Neuronal stem cell (in vitro differentiated cells): ENCODE measurements around the gene MASP1.

ENCODE experiments used
- DNase-seq: peaks from one replicate; pipeline ENCODE4 v3.0.0-alpha.2; 2013; ENCODE audit warnings: low spot score
- H2AFZ ChIP-seq: one replicate; pipeline ENCODE4 v1.6.1; 2013; ENCODE audit warnings: mild to moderate bottlenecking, low read length, inconsistent platforms
- H2AK5ac ChIP-seq: 2 replicates; pipeline ENCODE4 v1.6.1; 2013; ENCODE audit warnings: low read depth, mild to moderate bottlenecking, inconsistent platforms, low read length, moderate library complexity, mixed read lengths
- H2BK120ac ChIP-seq: 2 replicates; pipeline ENCODE4 v1.6.1; 2013; ENCODE audit warnings: low read depth, mild to moderate bottlenecking, inconsistent platforms, low read length, moderate library complexity, mixed read lengths
- H2BK12ac ChIP-seq: one replicate; pipeline ENCODE4 v1.6.1; 2013; ENCODE audit warnings: low read length, inconsistent platforms
- H2BK15ac ChIP-seq: 2 replicates; pipeline ENCODE4 v1.6.1; 2013; ENCODE audit warnings: mild to moderate bottlenecking, low read length, inconsistent platforms, mixed read lengths
- H2BK5ac ChIP-seq: one replicate; pipeline ENCODE4 v1.6.1; 2013; ENCODE audit warnings: inconsistent platforms, mild to moderate bottlenecking, low read length, moderate library complexity
- H3K14ac ChIP-seq: one replicate; pipeline ENCODE4 v1.6.1; 2013; ENCODE audit warnings: low read length, inconsistent platforms
- H3K18ac ChIP-seq: 2 replicates; pipeline ENCODE4 v1.6.1; 2013; ENCODE audit warnings: low read length, inconsistent platforms
- H3K23ac ChIP-seq: 2 replicates; pipeline ENCODE4 v1.6.1; 2013; ENCODE audit warnings: low read depth, mild to moderate bottlenecking, mixed read lengths, low read length, inconsistent platforms; ENCODE audit not compliant: poor library complexity
- H3K27ac ChIP-seq: replicated peaks from 3 replicates; pipeline ENCODE4 v1.5.1; 2013; ENCODE audit warnings: low read length, inconsistent platforms
- H3K27me3 ChIP-seq, 3 experiments: 2 replicates each; pipeline ENCODE4 v1.6.1; 2013; ENCODE audit warnings: low read length in 3 of 3, mild to moderate bottlenecking in 2 of 3, inconsistent platforms in 1 of 3, low read depth in 1 of 3, mixed read lengths in 1 of 3, moderate library complexity in 1 of 3; ENCODE audit not compliant: control insufficient read depth in 3 of 3, insufficient read depth in 3 of 3
- H3K36me3 ChIP-seq, 2 donors: replicated peaks in 1 of 2; 2 replicates each; pipeline ENCODE4 v1.6.1; 2013; ENCODE audit warnings: low read length in 2 of 2; ENCODE audit not compliant: control insufficient read depth in 2 of 2, insufficient read depth in 2 of 2
- H3K4ac ChIP-seq: 2 replicates; pipeline ENCODE4 v1.6.1; 2013; ENCODE audit warnings: inconsistent platforms, mild to moderate bottlenecking, low read length, moderate library complexity
- H3K4me1 ChIP-seq, 2 donors: 1 replicate in 1 of 2; 2 replicates in 1 of 2; pipeline ENCODE4 v1.6.1; 2013; ENCODE audit warnings: low read length in 2 of 2, low read depth in 1 of 2; ENCODE audit not compliant: control insufficient read depth in 2 of 2, insufficient read depth in 1 of 2
- H3K4me2 ChIP-seq: one replicate; pipeline ENCODE4 v1.6.1; 2013; ENCODE audit warnings: mild to moderate bottlenecking, low read length, inconsistent platforms; ENCODE audit not compliant: insufficient read depth, poor library complexity, severe bottlenecking
- H3K4me3 ChIP-seq, 2 donors: 2 replicates each; pipeline ENCODE4 v1.5.1; 2013; ENCODE audit warnings: low read length in 2 of 2, mild to moderate bottlenecking in 2 of 2, inconsistent platforms in 1 of 2, moderate library complexity in 1 of 2
- H3K79me1 ChIP-seq: one replicate; pipeline ENCODE4 v1.6.1; 2013; ENCODE audit warnings: low read depth, mild to moderate bottlenecking, inconsistent platforms, low read length, moderate library complexity
- H3K9ac ChIP-seq: one replicate; pipeline ENCODE4 v1.6.1; 2013; ENCODE audit warnings: mild to moderate bottlenecking, low read depth, low read length, inconsistent platforms; ENCODE audit not compliant: poor library complexity
- H3K9me3 ChIP-seq, 2 donors: replicated peaks in 1 of 2; 2 replicates each; pipeline versions ENCODE3 to v1.6.1; 2013; ENCODE audit warnings: low read length in 2 of 2, mild to moderate bottlenecking in 2 of 2, inconsistent platforms in 1 of 2, low read depth in 1 of 2, mixed read lengths in 1 of 2, moderate library complexity in 1 of 2; ENCODE audit not compliant: control insufficient read depth in 2 of 2, insufficient read depth in 1 of 2
- H4K8ac ChIP-seq: one replicate; pipeline ENCODE4 v1.6.1; 2013; ENCODE audit warnings: low read depth, mild to moderate bottlenecking, inconsistent platforms, low read length, moderate library complexity
- H4K91ac ChIP-seq: one replicate; pipeline ENCODE4 v1.6.1; 2013; ENCODE audit warnings: low read length, low read depth, mild to moderate bottlenecking, inconsistent platforms; ENCODE audit not compliant: poor library complexity
- WGBS, 2 donors: extraction: QIAGEN DNeasy Blood & Tissue Kit; methylation state at CpG; one replicate each; pipeline ENCODE4 v1.1.7; 2013; ENCODE audit warnings: missing lambda C conversion rate in 2 of 2, mixed read lengths in 1 of 2; ENCODE audit not compliant: insufficient read length in 2 of 2, insufficient replicate concordance in 1 of 2; ENCODE audit errors: extremely low coverage in 2 of 2; 5-methylcytosine and 5-hydroxymethylcytosine counted together

The MASP1 gene

GRCh38 chr3:187315872-187316271 is 24.3 kb upstream of the MASP1 start:
- no peak overlapping the region for H3K14ac ChIP-seq
- no peak overlapping the region for H4K91ac ChIP-seq
- no peak overlapping the region for H2BK15ac ChIP-seq
- no peak for DNase-seq
- H3K27ac ChIP-seq, result no peak overlapping the region
- H3K9ac ChIP-seq, result no peak overlapping the region
- no peak overlapping the region for H3K4me2 ChIP-seq
- no peak overlapping the region for H3K4me3 ChIP-seq
- H4K8ac ChIP-seq, result no peak overlapping the region
- H3K27me3 ChIP-seq, result no peaks in the 10 kb centered on the region
- no peak overlapping the region for H2AFZ ChIP-seq
- no peak overlapping the region for H2BK120ac ChIP-seq
- no peaks in the 10 kb centered on the region for H3K4me1 ChIP-seq
- H3K79me1 ChIP-seq, result no peaks in the 10 kb centered on the region
- H2BK12ac ChIP-seq, result no peak overlapping the region
- H3K18ac ChIP-seq, result no peak overlapping the region
- no peak overlapping the region for H3K4ac ChIP-seq
- no peak overlapping the region for H2AK5ac ChIP-seq
- no peaks in the 10 kb centered on the region for H3K36me3 ChIP-seq
- H2BK5ac ChIP-seq, result no peak overlapping the region
- H3K23ac ChIP-seq, result no peak overlapping the region
- no peaks in the 10 kb centered on the region for H3K9me3 ChIP-seq
- WGBS, 2 donors, result no CpG with 5 or more reads among the region's 5 CpGs

GRCh38 chr3:187314176-187314575 is 22.6 kb upstream of the MASP1 start:
- Histone ChIP-seq H3K27me3 (no peaks in the 10 kb centered on the region), H3K4me2 (no peak overlapping the region), H2BK120ac (no peak overlapping the region), H3K4me3 (no peak overlapping the region), H3K14ac (no peak overlapping the region), H3K4ac (no peak overlapping the region), H3K36me3 (no peaks in the 10 kb centered on the region), H2BK5ac (no peak overlapping the region), H3K23ac (no peak overlapping the region), H3K18ac (no peak overlapping the region), H3K9ac (no peak overlapping the region), H4K91ac (no peak overlapping the region), H2BK15ac (no peak overlapping the region), H3K9me3 (no peaks in the 10 kb centered on the region), H2AK5ac (no peak overlapping the region), H3K79me1 (no peaks in the 10 kb centered on the region), H4K8ac (no peak overlapping the region), H2BK12ac (no peak overlapping the region), H3K27ac (no peak overlapping the region), H3K4me1 (no peaks in the 10 kb centered on the region), H2AFZ (no peak overlapping the region)
- DNase-seq, result no peak
- no CpG with 5 or more reads among the region's 5 CpGs for WGBS, 2 donors

- no peak overlapping the region for H3K27ac ChIP-seq
- no peak overlapping the region for H2AK5ac ChIP-seq
- no peak overlapping the region for H3K18ac ChIP-seq
- H3K23ac ChIP-seq, result no peak overlapping the region
- H4K8ac ChIP-seq, result no peak overlapping the region
- no peak overlapping the region for H3K4ac ChIP-seq
- no peak overlapping the region for H3K4me2 ChIP-seq
- H3K36me3 ChIP-seq, result no peaks in the 10 kb centered on the region
- no peak overlapping the region for H3K9ac ChIP-seq
- no peaks in the 10 kb centered on the region for H3K4me1 ChIP-seq
- no peak overlapping the region for H3K14ac ChIP-seq
- no peak overlapping the region for H4K91ac ChIP-seq
- no peak overlapping the region for H2AFZ ChIP-seq
- no peak overlapping the region for H2BK15ac ChIP-seq
- no peak overlapping the region for H2BK5ac ChIP-seq
- no peak for DNase-seq
- no CpG with 5 or more reads among the region's 2 CpGs for WGBS, 2 donors
- no peak overlapping the region for H2BK120ac ChIP-seq
- H3K79me1 ChIP-seq, result no peaks in the 10 kb centered on the region
- H2BK12ac ChIP-seq, result no peak overlapping the region
- no peaks in the 10 kb centered on the region for H3K27me3 ChIP-seq
- H3K4me3 ChIP-seq, result no peak overlapping the region
- no peaks in the 10 kb centered on the region for H3K9me3 ChIP-seq
These were observed 19.5 kb upstream of the MASP1 start for GRCh38 chr3:187310954-187311470.

- H3K9ac ChIP-seq, result no peak overlapping the region
- no peak overlapping the region for H2BK5ac ChIP-seq
- no peaks in the 10 kb centered on the region for H3K9me3 ChIP-seq
- no peak overlapping the region for H3K4me3 ChIP-seq
- H3K23ac ChIP-seq, result no peak overlapping the region
- no peak for DNase-seq
- no peak overlapping the region for H2BK15ac ChIP-seq
- H3K14ac ChIP-seq, result no peak overlapping the region
- H4K8ac ChIP-seq, result no peak overlapping the region
- no peak overlapping the region for H3K18ac ChIP-seq
- H3K27me3 ChIP-seq, result no peaks in the 10 kb centered on the region
- no peak overlapping the region for H3K4ac ChIP-seq
- no peaks in the 10 kb centered on the region for H3K36me3 ChIP-seq
- no peak overlapping the region for H4K91ac ChIP-seq
- H3K4me1 ChIP-seq, result no peaks in the 10 kb centered on the region
- no peak overlapping the region for H3K27ac ChIP-seq
- H2BK12ac ChIP-seq, result no peak overlapping the region
- H3K79me1 ChIP-seq, result no peaks in the 10 kb centered on the region
- H2AK5ac ChIP-seq, result no peak overlapping the region
- no peak overlapping the region for H3K4me2 ChIP-seq
- no peak overlapping the region for H2AFZ ChIP-seq
- H2BK120ac ChIP-seq, result no peak overlapping the region
These were observed 18.7 kb upstream of the MASP1 start for GRCh38 chr3:187310226-187310625.
